ENCODE measurements around the gene CACNA1B.

CACNA1B gene

GRCh38 chr9:138045541-138046490 is 168.2 kb downstream of the CACNA1B start:
- no peak for TF ChIP-seq POLR2A (IDR thresholded peaks at IDR 0.05; ENCODE audit: low read depth, low read length)
- DNase-seq (ENCODE audit: insufficient read length, low spot score) = no peak
- no peak for FAIRE-seq

- no peak for FAIRE-seq
- TF ChIP-seq POLR2A (IDR thresholded peaks at IDR 0.05; ENCODE audit: low read depth, low read length) = no peak
- DNase-seq (ENCODE audit: insufficient read length, low spot score) = no peak
These were observed 169.2 kb downstream of the CACNA1B start for GRCh38 chr9:138046641-138047301.

GRCh38 chr9:138047469-138048040 is 170.0 kb downstream of the CACNA1B start:
- TF ChIP-seq POLR2A (IDR thresholded peaks at IDR 0.05; ENCODE audit: low read depth, low read length) = no peak
- no peak for DNase-seq (ENCODE audit: insufficient read length, low spot score)
- no peak for FAIRE-seq

- TF ChIP-seq POLR2A (IDR thresholded peaks at IDR 0.05; ENCODE audit: low read depth, low read length) = no peak
- DNase-seq (ENCODE audit: insufficient read length, low spot score) (no peak), FAIRE-seq (no peak)
These were observed 170.6 kb downstream of the CACNA1B start for GRCh38 chr9:138048184-138048583.

GRCh38 chr9:138049085-138049778 is 171.7 kb downstream of the CACNA1B start:
- DNase-seq (ENCODE audit: insufficient read length, low spot score) (no peak), FAIRE-seq (no peak)
- no peak for TF ChIP-seq POLR2A (IDR thresholded peaks at IDR 0.05; ENCODE audit: low read depth, low read length)

- DNase-seq (ENCODE audit: insufficient read length, low spot score) (no peak), FAIRE-seq (no peak)
- TF ChIP-seq POLR2A (IDR thresholded peaks at IDR 0.05; ENCODE audit: low read depth, low read length) = no peak
These were observed 172.3 kb downstream of the CACNA1B start for GRCh38 chr9:138049779-138050471.

- DNase-seq (ENCODE audit: insufficient read length, low spot score) = no peak
- TF ChIP-seq POLR2A (IDR thresholded peaks at IDR 0.05; ENCODE audit: low read depth, low read length) = no peak
- no peak for FAIRE-seq
These were observed 173.1 kb downstream of the CACNA1B start for GRCh38 chr9:138050472-138051330.

- no peak for FAIRE-seq
These were observed 174.2 kb downstream of the CACNA1B start for GRCh38 chr9:138051586-138052321.

GRCh38 chr9:138052322-138052615 is 174.7 kb downstream of the CACNA1B start:
- DNase-seq (ENCODE audit: insufficient read length, low spot score) = no peak
- no peak for TF ChIP-seq POLR2A (IDR thresholded peaks at IDR 0.05; ENCODE audit: low read depth, low read length)
- no peak for FAIRE-seq

More at GRCh38 chr9:138051586-138052321, 174.2 kb downstream of the CACNA1B start:
- TF ChIP-seq POLR2A (IDR thresholded peaks at IDR 0.05; ENCODE audit: low read depth, low read length) = no peak
- DNase-seq (ENCODE audit: insufficient read length, low spot score) = no peak

- DNase-seq (ENCODE audit: insufficient read length, low spot score) (no peak), FAIRE-seq (no peak)
These were observed 175.2 kb downstream of the CACNA1B start for GRCh38 chr9:138052635-138053320.

GRCh38 chr9:138053321-138053868 is 175.8 kb downstream of the CACNA1B start:
- TF ChIP-seq POLR2A (IDR thresholded peaks at IDR 0.05; ENCODE audit: low read depth, low read length) = no peak
- FAIRE-seq (no peak), DNase-seq (ENCODE audit: insufficient read length, low spot score) (no peak)

More at GRCh38 chr9:138052635-138053320, 175.2 kb downstream of the CACNA1B start:
- TF ChIP-seq POLR2A (IDR thresholded peaks at IDR 0.05; ENCODE audit: low read depth, low read length) = no peak
